ENCODE data around the gene TCN1. TPM values are rescaled to one million over a fixed set of nuclear protein-coding genes. Genes with fewer than 3 reads are reported as not detected.
A peak's percentile ranks its signal among the peaks of the same experiment; 100 is the strongest.

Gene TCN1
- total and polyA plus RNA-seq, 9 of the 15 experiments (the other 6 are each of a cell fraction or from before 2014, with no cell fraction given): 0.63 to 25.9 (median 8.0) TPM

- TF ChIP-seq JUND (IDR thresholded peaks at IDR 0.05; ENCODE audit: borderline replicate concordance, low read depth, low read length): no peak
- no peak for TF ChIP-seq JUND (tag; IDR thresholded peaks at IDR 0.05; ENCODE audit: borderline replicate concordance, low read depth, low read length)
- TF ChIP-seq ZNF23 (CRISPR knock-in tag; IDR thresholded peaks at IDR 0.05): no peak
- TF ChIP-seq FOSL1 (tag; conservative IDR thresholded peaks at IDR 0.05): 0 out of 2 replicates have a peak, but pooled peaks have one; percentile 20
- no peak for TF ChIP-seq STAT5A (IDR thresholded peaks at IDR 0.05; ENCODE audit: borderline replicate concordance, low read length)
- no peak for TF ChIP-seq NR2C2 (CRISPR knock-in tag; IDR thresholded peaks at IDR 0.05)
- TF ChIP-seq NR2C2 (tag; IDR thresholded peaks at IDR 0.05): peak; percentile 66
- TF ChIP-seq NFE2L1 (tag; IDR thresholded peaks at IDR 0.05; ENCODE audit: borderline replicate concordance, low read depth): no peak
- TF ChIP-seq ZNF347 (CRISPR knock-in tag; IDR thresholded peaks at IDR 0.05; ENCODE audit: low read depth): no peak
- no peak for TF ChIP-seq DACH1 (IDR thresholded peaks at IDR 0.05; ENCODE audit: partially characterized antibody)
- no peak for TF ChIP-seq TBL1XR1 (IDR thresholded peaks at IDR 0.05; ENCODE audit: low read length in 2 of 2)
- TF ChIP-seq ZBTB34 (CRISPR knock-in tag; IDR thresholded peaks at IDR 0.05): no peak
- TF ChIP-seq CREB3L1 (IDR thresholded peaks at IDR 0.05; ENCODE audit: borderline replicate concordance, low read depth): no peak; the same call in 1 of the 2 replicates
- no peak for TF ChIP-seq ILK (tag; IDR thresholded peaks at IDR 0.05; ENCODE audit: borderline replicate concordance, low read depth)
- 0 out of 2 replicates have a peak, but pooled peaks have one; percentile 3 for TF ChIP-seq LCOR (CRISPR knock-in tag; IDR thresholded peaks at IDR 0.05)
- no peak for TF ChIP-seq BACH1 (tag; IDR thresholded peaks at IDR 0.05)
- no peak for TF ChIP-seq MTF1 (CRISPR knock-in tag; IDR thresholded peaks at IDR 0.05; ENCODE audit: borderline replicate concordance)
- peak; percentile 66 for TF ChIP-seq GABPA (tag; conservative IDR thresholded peaks at IDR 0.05; ENCODE audit: low read depth)
- TF ChIP-seq TCF15 (CRISPR knock-in tag; IDR thresholded peaks at IDR 0.05): no peak
- no peak for TF ChIP-seq HNRNPK (IDR thresholded peaks at IDR 0.05; ENCODE audit: low read depth, low read length, poor library complexity, severe bottlenecking)
- TF ChIP-seq KLF6 (CRISPR knock-in tag; IDR thresholded peaks at IDR 0.05; ENCODE audit: borderline replicate concordance): no peak
- TF ChIP-seq SP1 (CRISPR knock-in tag; IDR thresholded peaks at IDR 0.05): peak; percentile 9; the same call in 1 of the 2 replicates
- TF ChIP-seq SNIP1 (IDR thresholded peaks at IDR 0.05; ENCODE audit: low read depth): no peak
- TF ChIP-seq WHSC1 (IDR thresholded peaks at IDR 0.05; ENCODE audit: low read length): no peak
These were observed 55.4 kb downstream of the TCN1 start (continued) for GRCh38 chr11:59810911-59811259.

Data from K562 (cell line).